GM21576 (cell line): ENCODE results near the gene USP19.
A peak's percentile ranks its signal among the peaks of the same experiment; 100 is the strongest.

Source experiments
- ATAC-seq: cut with Tn5 transposase; IDR thresholded peaks from one replicate; pipeline ENCODE4 v1.9.1; 2021; ENCODE audit warnings: mild to moderate bottlenecking, moderate library complexity; ENCODE audit not compliant: unreplicated experiment

The USP19 gene

DNA sequence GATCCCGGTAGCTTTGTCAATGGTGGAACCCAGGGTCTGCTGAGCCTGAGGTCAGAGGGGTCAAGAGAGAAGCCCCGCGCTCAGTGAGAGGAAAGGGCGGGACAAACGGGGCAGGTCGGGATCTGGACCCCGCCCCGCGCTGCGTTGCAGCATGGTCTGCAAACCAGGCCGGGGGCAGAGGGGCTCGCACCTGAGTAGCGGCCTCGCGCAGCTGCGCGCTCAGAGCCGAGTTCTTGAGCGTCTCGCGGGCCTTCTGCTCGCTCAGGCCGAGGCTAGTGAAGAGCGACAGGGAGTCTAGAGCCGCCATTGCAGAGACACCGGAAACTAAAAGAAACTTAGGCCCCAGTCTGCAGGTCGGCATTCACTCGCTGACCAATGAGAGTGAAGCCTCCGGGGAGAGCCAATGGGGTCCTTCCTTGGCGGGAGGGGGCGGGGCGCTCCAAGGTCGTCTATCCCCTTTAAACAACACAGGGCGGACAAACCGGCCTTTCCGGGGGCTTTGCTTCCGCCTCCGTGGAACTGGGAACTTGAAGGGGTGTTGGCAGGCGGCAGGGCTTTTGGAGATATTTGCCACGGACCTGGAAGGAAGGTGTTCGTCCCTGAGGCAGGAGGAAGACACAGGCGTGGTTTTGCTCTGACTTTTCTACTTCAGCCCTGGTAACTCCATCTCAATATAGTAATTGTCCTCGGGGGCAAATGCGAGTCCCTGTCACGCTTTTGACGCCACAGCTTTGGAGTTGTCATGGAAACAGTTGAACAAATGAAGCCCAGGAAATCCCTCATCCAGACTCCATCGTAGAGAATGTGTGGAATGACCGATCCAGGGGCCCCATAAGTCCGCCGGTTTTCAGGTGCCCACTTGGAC is 16.0 kb downstream of the USP19 start, which contains the start of gene QARS1:
Gene QARS1, minus strand, starts transcription at position 331 of the 865 bp plus-strand sequence. Its CDS starts 24 bp downstream, at position 307.
- ATAC-seq: peak; percentile 79

DNA sequence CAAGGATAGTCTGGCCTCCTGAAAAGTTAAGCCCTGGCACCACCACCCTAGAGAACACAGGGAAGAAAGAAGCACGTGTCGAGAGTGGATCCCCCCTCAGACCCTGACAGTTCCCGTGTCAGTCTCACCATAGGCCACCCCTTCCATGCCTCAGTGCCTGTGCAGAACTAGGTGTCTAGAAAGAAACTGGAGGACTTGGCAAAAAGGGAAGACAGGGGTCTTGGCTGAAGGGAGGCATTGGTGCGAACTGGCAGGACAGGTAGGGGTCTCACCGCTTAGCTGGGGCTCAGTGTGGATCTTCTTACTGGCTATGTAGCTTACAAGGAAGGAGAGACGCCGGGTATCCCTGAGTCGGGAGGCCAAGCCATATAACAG is 16.6 kb downstream of the USP19 start:
- no peak for ATAC-seq

DNA sequence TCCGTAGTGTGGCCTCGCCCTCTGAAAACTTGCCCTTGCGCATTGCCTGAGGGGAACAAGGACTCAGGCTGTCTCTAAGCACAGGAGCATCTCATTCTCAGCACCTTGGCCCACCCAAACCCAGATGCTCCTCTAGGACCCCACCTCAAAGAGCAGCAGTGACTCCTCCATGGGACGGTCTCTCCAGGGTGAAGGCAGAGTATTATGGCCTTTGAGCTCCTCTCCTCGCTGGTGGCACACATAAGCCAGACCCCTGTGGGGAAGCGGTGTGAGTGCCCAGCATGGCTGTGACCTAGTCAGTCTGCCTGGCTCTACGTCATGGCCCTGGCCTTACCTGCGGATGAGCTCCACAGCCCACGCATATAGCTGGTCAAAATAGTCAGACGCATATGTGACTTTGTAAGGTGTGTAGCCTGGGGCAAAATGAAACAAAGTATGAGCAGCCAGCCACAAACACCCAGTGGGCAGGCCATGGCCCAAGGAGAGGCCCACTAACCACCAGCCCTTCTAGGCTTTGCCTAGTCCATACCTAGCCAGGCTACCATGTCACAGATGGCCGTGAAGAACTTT is 20.5 kb downstream of the USP19 start:
- ATAC-seq: no peak

DNA sequence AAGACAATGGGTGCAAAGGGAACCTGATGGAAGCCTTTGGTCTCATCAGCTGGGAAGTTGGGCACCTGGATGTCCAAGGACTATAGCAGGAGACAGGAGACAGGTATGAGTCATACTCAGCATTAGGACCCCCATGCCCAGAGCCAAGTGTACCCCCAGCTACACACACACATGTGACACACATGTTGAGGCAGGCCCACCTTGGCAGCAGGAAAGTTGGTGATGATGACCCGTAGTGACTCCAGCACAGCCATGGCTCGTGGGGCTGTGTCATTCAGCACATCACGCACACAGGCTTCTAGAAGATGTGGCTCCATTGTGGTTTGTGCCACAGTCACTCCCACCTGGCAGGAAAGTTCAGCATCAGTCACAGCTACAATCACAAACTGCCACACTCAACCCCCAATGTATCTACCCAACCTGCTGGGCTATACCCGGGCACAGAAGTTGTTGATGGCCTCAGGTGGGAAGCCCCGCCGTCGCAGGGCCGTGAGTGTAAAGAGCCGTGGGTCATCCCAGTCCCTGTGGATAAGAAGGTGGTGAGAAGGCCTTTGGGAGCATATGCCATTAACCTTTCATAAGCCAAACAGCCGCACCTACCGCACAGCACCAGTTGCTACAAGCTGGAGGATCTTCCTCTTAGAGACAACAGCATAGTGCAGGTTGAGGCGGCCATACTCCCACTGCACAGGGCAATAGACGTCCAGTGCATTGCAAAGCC is 21.6 kb downstream of the USP19 start:
- no peak for ATAC-seq

DNA sequence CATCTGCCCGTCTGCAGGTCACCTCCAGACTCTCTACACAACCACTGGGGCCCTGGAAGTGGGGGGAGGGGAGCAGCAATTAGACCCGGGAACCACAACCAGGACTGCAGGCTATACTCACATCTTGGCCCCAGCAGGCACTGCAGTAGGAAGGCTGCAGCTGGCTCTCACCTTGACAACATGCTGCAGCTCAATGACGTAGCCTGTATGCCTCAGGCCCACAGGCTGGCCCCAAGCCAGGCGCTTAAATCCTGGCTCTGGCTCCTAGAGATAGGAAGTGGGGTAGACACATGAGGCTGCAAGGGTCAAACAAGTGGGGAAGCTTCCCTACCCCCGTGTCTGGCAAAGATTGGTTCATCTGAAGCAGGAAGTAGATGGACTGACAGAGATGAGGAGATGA is 22.2 kb downstream of the USP19 start:
- ATAC-seq: no peak

DNA sequence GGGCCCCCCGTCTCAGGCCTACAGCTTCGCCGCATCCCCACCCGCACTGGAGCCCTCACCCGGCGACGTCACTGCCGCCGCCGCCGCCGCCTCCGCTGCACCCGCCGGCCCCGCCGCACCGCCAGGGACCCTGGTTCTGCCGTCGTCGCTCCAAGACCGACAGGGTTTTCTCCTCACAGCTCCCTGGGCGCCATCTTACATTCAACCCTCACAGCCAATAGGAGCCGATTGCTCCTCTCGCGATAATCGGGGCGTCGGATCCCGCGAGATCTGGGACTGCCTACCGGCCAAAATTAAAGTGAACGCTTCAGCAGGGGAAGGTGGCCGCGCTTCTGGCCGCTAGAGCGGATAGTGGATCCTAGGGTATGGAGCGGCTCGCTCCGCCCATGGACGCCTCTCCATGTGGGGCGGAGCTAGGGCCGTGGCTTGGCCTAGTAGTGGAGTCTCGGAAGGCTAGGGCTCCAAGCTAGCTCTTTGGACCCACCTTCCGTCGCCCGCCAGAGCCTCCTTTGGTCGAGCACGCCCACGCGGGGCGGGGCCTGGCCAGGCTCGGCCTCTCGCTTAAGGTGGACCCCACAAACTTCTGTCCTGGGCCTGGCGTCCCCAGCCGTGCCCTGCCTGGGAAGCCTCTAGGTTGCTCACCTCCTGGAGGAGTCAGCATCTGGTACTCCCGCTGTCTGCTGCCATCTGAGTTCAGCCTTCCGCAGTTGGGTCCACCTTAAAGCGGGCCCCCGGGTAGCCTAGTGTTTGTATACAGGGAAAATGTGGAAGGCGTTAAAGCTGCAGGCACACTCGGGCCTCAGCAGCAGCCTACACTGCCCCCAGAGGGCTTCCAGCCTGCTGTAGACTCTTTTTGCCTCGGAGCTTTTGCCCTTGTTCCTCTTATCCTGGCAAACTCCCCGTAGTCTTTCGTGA is 26.5 kb downstream of the USP19 start, which contains the start of gene QRICH1:
Gene QRICH1, minus strand, starts transcription at position 219 of the 915 bp plus-strand sequence. CDS start 17,054 bp downstream, outside the sequence.
- ATAC-seq: peak; percentile 68

DNA sequence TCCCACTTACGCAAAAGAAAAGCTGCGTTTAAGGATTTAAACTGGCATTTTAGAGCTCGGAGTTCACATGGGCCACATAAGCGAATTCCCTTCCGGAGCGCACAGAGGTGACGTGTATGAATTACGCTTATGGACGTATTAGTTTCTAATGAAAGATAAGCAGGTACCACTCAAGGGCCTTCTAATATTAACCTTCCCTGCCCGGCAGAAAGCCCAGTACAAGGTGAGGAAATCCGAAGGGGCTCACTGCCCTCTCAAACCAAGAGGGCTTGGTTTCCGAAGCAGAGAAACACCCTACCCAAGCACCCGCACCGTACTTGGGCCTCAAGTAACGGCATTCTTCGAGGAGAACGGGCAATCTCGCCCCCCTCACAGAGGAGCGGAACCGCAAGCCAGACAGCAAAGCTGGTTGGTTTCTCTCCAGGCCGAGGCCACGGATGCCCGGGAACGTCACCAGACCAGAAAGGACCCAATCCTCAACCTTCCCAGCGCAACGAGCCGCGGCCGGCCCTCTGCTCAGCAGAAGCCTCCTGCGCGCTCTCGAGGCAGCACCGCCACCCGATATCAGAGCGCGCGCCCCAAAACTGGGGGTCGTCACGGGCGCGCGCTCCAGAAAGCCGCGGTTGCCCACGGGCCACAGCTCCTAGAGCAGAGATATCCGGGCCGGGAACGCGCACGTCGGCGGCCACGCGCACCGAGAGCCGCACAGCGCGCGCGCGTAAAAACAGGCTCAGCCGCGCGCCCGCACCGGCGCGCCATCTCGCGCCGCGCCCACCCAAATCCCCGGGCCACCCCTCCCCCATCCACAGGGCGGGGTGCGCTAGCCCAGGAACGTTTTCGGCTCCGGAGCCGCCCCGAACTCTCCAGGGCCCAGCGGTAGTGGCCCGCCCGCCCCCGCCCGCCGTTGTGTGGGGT is 27.4 kb downstream of the USP19 start:
- peak; percentile 38 for ATAC-seq

DNA sequence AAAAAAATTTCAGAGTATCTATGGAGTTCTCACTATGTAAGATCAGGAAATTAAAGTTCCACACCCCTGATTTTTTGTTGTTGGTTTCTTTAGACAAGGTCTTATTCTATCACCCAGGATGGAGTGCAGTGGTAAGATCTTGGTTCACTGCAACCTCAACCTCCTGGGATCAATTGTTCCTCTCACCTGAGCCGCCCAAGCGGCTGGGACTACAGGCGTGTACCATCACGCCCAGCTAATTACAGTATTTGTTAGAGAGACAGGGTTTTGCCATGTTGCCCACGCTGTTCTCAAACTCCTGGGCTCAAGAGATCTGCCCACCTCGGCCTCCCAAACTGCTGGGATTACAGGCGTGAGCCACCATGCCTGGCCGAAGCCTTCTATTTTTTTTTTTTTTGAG is 39.2 kb downstream of the USP19 start:
- no peak for ATAC-seq

DNA sequence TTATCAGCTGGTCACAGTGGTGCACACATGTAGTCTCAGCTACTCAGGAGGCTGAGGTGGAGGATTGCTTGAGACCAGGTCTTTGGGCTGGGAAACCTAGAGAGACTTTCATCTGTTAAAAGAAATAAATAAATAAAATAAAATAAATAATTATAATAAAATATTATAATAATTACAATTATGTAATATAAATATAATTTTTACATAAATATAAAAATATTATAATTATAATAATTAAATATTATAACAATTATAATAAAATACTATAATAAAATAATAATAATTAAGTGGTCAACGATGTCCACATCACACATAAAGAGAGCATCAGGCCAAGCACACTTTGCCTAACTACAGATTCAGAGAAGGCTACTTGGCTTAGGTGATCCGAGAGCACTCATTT is 41.4 kb downstream of the USP19 start:
- no peak for ATAC-seq

DNA sequence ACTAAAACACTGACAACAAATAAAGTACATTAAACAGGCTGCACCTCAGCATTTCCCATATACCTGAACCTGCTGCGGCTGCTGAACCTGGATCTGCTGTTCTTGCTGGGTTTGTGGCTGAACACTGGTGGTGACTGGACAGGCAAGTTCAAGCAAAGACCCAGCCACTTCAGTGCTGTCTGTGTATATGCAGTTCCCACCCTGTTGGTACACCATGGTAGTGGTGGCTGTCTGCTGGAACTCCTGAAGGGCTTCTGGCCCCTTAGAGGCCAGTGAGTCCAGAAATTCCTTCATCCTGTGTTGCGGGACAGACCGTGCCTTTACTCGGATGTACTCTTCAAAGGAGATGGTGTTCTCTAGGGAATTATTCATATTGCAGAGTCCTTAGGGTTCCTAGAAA is 44.0 kb downstream of the USP19 start:
- no peak for ATAC-seq

DNA sequence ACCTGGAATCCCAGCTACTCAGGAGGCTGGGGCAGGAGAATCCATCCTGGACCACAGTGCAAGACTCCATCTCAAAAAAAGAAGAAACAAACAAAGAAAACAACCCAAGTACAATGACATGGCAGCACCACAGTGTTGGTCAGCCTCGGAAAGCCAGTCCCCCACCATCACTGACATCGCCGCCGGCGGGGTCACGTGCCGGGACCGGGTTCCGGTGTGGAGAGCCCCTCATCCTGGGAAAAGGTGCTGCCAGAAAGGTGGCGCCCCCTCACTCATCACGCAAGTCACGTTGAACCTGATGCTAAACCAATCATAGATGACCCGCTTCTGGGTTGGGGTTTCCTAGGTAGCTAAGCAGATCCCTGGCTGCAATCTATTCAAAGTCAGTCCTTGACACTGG is 44.5 kb downstream of the USP19 start:
- no peak for ATAC-seq
